ENCODE results near the gene AGO3.

Gene AGO3

GRCh38 chr1:36087233-36088123 is 156.6 kb downstream of the AGO3 start:
- no peak for DNase-seq
- H3K27me3 ChIP-seq = no peaks in the 10 kb centered on the region
- TF ChIP-seq CTCF (IDR thresholded peaks at IDR 0.05; ENCODE audit: low read depth, low read length) = no peak
- no peaks in the 10 kb centered on the region; the same call in none of the 2 replicates for H3K36me3 ChIP-seq
- H3K9me3 ChIP-seq = no peaks in the 10 kb centered on the region
- H3K4me1 ChIP-seq = no peaks in the 10 kb centered on the region
- no peak overlapping the region for H3K4me3 ChIP-seq (ENCODE audit: low read depth, low read length)

GRCh38 chr1:36088265-36088576 is 157.3 kb downstream of the AGO3 start:
- H3K9me3 ChIP-seq = no peaks in the 10 kb centered on the region
- H3K4me3 ChIP-seq (ENCODE audit: low read depth, low read length) = peak overlapping the region; percentile 82
- H3K4me1 ChIP-seq = no peaks in the 10 kb centered on the region
- no peak for TF ChIP-seq CTCF (IDR thresholded peaks at IDR 0.05; ENCODE audit: low read depth, low read length)
- DNase-seq = no peak
- H3K36me3 ChIP-seq = peaks cover 4% of the 10 kb centered on the region
- no peaks in the 10 kb centered on the region for H3K27me3 ChIP-seq

DNA sequence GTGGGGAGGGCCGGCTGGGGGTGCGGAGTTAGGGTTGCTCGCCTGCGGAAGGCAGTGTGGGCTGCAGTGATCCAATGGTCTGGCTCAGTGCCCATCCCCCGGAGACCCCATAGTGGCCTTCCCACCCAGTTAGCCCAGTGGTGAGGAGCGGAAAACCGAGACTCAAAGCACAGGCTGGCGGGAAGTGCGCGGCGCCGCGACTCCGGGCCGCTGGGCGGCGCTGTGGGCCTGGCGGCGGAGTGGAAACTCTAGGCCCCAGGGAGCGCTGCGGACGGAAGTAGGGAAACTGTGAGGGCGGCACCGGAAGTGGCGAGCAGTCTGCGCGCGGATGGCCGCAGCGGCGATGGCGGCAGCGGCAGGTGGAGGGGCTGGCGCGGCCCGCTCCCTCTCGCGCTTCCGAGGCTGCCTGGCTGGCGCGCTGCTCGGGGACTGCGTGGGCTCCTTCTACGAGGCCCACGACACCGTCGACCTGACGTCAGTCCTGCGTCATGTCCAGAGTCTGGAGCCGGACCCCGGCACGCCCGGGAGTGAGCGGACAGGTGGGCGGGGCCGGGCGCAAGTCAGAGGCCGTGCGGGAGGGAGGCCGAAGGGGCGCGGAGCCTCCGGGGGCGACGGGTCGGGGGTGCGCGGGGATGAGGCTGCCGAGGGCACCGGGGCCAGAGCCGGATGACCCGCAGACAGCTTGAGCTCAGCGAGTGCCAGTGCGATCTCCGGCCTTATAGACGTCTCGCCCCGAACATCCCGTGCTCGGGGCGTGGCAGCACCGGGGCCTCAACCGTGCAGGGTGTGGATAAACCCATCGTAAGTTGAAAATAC is 157.9 kb downstream of the AGO3 start, which contains the start of gene ADPRS:
Gene ADPRS, plus strand, starts transcription at position 316 of the 816 bp plus-strand sequence. Its CDS starts 13 bp downstream, at position 329.
- TF ChIP-seq CTCF (IDR thresholded peaks at IDR 0.05; ENCODE audit: low read depth, low read length) = peak; percentile 74
- DNase-seq = peak; percentile 82

DNA sequence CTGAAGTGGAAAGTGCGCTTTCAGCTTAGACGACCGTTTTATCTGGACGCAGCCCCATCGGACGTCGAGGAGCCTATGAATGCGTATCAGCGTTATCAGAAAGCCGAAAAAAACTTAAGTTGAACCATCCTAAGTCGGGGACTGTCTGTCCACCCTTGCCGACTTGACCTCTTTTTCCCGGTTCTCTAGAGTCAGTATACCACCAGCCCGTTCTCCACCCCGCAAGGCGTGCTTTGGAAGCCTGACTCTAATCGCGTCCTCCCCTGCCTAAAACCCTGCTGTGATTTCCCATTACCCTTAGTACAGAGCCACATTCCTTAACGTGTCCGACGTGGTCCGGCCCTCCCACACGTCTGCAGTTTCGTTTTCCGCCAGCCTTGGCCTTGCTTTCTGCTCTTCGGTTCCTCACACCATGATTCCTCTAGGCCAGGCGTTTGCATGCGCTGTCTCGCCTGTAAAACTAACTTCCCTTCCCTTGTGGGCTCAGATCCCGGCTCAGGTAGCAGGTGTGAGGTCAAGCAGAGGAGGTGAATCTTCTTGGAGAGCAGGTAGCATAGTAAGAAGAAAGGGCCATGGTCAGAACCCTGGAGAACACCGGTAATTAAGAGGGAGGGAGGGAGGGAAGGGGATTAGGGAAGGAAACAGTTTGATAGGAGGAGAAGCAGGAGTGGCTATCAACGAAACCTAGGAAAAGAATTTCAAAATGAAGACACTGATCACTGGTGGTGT is 158.7 kb downstream of the AGO3 start:
- TF ChIP-seq CTCF (IDR thresholded peaks at IDR 0.05; ENCODE audit: low read depth, low read length) = no peak
- no peaks in the 10 kb centered on the region for H3K9me3 ChIP-seq
- peaks cover 12% of the 10 kb centered on the region for H3K4me1 ChIP-seq
- peaks cover 16% of the 10 kb centered on the region for H3K36me3 ChIP-seq
- H3K27me3 ChIP-seq = no peaks in the 10 kb centered on the region
- peak overlapping the region; percentile 82 for H3K4me3 ChIP-seq (ENCODE audit: low read depth, low read length)
- no peak for DNase-seq

More for the DNA sequence above, 157.9 kb downstream of the AGO3 start, which contains the start of gene ADPRS:
- Histone ChIP-seq H3K9me3 (no peaks in the 10 kb centered on the region), H3K4me3 (ENCODE audit: low read depth, low read length) (peak within 1 kb of the TSS; percentile 82), H3K27me3 (no peaks in the 10 kb centered on the region), H3K36me3 (peaks cover 10% of the 10 kb centered on the region), H3K4me1 (peaks cover 5% of the 10 kb centered on the region)

- no peak for DNase-seq
- Histone ChIP-seq H3K4me1 (peaks cover 12% of the 10 kb centered on the region), H3K9me3 (no peaks in the 10 kb centered on the region), H3K36me3 (peaks cover 16% of the 10 kb centered on the region), H3K27me3 (no peaks in the 10 kb centered on the region), H3K4me3 (ENCODE audit: low read depth, low read length) (no peak overlapping the region)
- TF ChIP-seq CTCF (IDR thresholded peaks at IDR 0.05; ENCODE audit: low read depth, low read length) = no peak
These were observed 160.2 kb downstream of the AGO3 start for GRCh38 chr1:36091141-36091540.
